Heart right ventricle (tissue), 16 donors: ENCODE results near the gene MVK. TPM values are rescaled to one million over a fixed set of nuclear protein-coding genes. Genes with fewer than 3 reads are reported as not detected.

ENCODE experiments used
- ATAC-seq, 8 donors: fragments of 200-7000 bp; cut with Tn5 transposase; one replicate each; pipeline ENCODE4 v1.9.1; 2020; ENCODE audit warnings: mild to moderate bottlenecking in 8 of 8, moderate library complexity in 8 of 8, moderate number of reproducible peaks in 1 of 8
- DNase-seq, 2 donors: peaks; one replicate each; pipeline ENCODE4 v3.0.0-alpha.2; 2020
- H3K27ac ChIP-seq, 10 donors: fragments of 200-600 bp; sonication (generic) in 2 of 10; one replicate each; pipeline versions ENCODE4 v1.5.0 to v1.8.0; 2020 to 2022; ENCODE audit warnings: mild to moderate bottlenecking in 3 of 10
- H3K27me3 ChIP-seq, 7 donors: fragments of 200-600 bp; one replicate each; pipeline ENCODE4 v1.8.0; 2021 to 2022; ENCODE audit warnings: mild to moderate bottlenecking in 2 of 7
- H3K36me3 ChIP-seq, 9 donors: fragments of 200-600 bp; sonication (generic) in 1 of 9; one replicate each; pipeline versions ENCODE4 v1.5.0 to v1.8.0; 2020 to 2022; ENCODE audit warnings: mild to moderate bottlenecking in 2 of 9
- H3K4me1 ChIP-seq, 9 donors: fragments of 200-600 bp; sonication (generic) in 1 of 9; one replicate each; pipeline versions ENCODE4 v1.5.0 to v1.8.0; 2020 to 2022; ENCODE audit warnings: mild to moderate bottlenecking in 4 of 9
- H3K4me3 ChIP-seq, 10 donors: fragments of 200-600 bp; sonication (generic) in 2 of 10; one replicate each; pipeline versions ENCODE4 v1.5.0 to v1.8.0; 2020 to 2022; ENCODE audit warnings: mild to moderate bottlenecking in 7 of 10, moderate library complexity in 2 of 10
- H3K9me3 ChIP-seq, 11 donors: fragments of 200-600 bp in 10 of 11; sonication (generic) in 2 of 11; one replicate each; pipeline versions ENCODE4 v1.5.0 to v1.8.0; 2013 to 2022; ENCODE audit warnings: mild to moderate bottlenecking in 2 of 11, control low read depth in 1 of 11, moderate library complexity in 1 of 11
- WGBS, 2 donors: extraction: QIAGEN DNeasy Blood & Tissue Kit; methylation state at CpG; one replicate each; pipeline ENCODE4 v1.1.7; 2013; ENCODE audit warnings: inconsistent platforms in 1 of 2; 5-methylcytosine and 5-hydroxymethylcytosine counted together
- intact Hi-C, 10 donors: fragments of 100-400 bp; cut with DNase I; formaldehyde crosslinking; loops; one replicate each; pipeline versions ENCODE4 v1.11.1 to v1.14.2; 2022
- polyA plus RNA-seq, 2 donors: library from polyadenylated mRNA; stranded (reverse); fragments of 200-250 nt; gene quantifications; one replicate each; pipeline ENCODE4 v1.2.3, GENCODE V29; 2013
- total RNA-seq, 10 donors: library from RNA; stranded (reverse); fragmentation: NEBNext Ultra II Directional in 3 of 10; extraction: Animal tissue kit (Norgen Biotek cat#: 25700) in 3 of 10; gene quantifications; one replicate each; pipeline versions ENCODE4 v1.2.1 to v1.2.4, GENCODE V29; 2021 to 2023
- TF ChIP-seq, protein P1 (sequence below), 9 donors: fragments of 200-600 bp; sonication (generic) in 2 of 9; IDR thresholded peaks; one replicate each; pipeline versions ENCODE4 v1.5.0 to v1.8.0; 2021 to 2022; ENCODE audit warnings: antibody characterized with exemption in 9 of 9, mild to moderate bottlenecking in 5 of 9, moderate library complexity in 1 of 9
- donor health status: Arrhythmogenic right ventricular cardiomyopathy.
- donor health status: ischemic (EF 13 %, LVEDD 7.1; RV severe dilation, severe dysfunction).
- donor health status: healthy with polysubstance abuse.
- donor health status: DM: no; HTN: yes; CAD: no.
- donor health status: DM: no; HTN: no; CAD: no.
- donor health status: ischemic (EF 25% LVEDD 6.9; RV normal size, moderate dysfunction).
- donor health status: ischemic (EF 25% LVEDD 5.7; RV mildly dilated, moderate dysfunction).
- donor health status: healthy.
- donor health status: DM: yes; HTN: yes; CAD: no.
- donor health status: Ischemic cardiomyopathy.
- donor health status: ischemic (EF 35%, LVEDD 5.7; RV mildly dilated, moderate dysfunction).
- donor health status: nonischemic (EF 11% LVEDD 7.7; RV severe dilation, severe dysfunction).
- donor health status: DM: yes; HTN: yes; CAD: no.
- donor health status: PGD.
- donor health status: ischemic (EF 29% LVEDD 5.4; RV normal size, mild dysfunction).
- donor health status: nonischemic (EF 23%, LVEDD 6.1; RV moderate dilation, normal function).

MVK gene
- total and polyA plus RNA-seq, 12 donors, result 7.9 to 18.1 (median 9.3) TPM

GRCh38 chr12:109613649-109614455 is 40.3 kb downstream of the MVK start:
- peaks cover 0 to 44% (median 19%) of the 10 kb centered on the region in 7 donors for H3K27me3 ChIP-seq
- H3K36me3 ChIP-seq, result no peaks in the 10 kb centered on the region
- H3K27ac ChIP-seq, result no peak overlapping the region
- no peaks in the 10 kb centered on the region for H3K9me3 ChIP-seq
- ATAC-seq (no peak), DNase-seq (no peak)
- H3K4me3 ChIP-seq, result no peak overlapping the region
- TF ChIP-seq, protein P1, sequence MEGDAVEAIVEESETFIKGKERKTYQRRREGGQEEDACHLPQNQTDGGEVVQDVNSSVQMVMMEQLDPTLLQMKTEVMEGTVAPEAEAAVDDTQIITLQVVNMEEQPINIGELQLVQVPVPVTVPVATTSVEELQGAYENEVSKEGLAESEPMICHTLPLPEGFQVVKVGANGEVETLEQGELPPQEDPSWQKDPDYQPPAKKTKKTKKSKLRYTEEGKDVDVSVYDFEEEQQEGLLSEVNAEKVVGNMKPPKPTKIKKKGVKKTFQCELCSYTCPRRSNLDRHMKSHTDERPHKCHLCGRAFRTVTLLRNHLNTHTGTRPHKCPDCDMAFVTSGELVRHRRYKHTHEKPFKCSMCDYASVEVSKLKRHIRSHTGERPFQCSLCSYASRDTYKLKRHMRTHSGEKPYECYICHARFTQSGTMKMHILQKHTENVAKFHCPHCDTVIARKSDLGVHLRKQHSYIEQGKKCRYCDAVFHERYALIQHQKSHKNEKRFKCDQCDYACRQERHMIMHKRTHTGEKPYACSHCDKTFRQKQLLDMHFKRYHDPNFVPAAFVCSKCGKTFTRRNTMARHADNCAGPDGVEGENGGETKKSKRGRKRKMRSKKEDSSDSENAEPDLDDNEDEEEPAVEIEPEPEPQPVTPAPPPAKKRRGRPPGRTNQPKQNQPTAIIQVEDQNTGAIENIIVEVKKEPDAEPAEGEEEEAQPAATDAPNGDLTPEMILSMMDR (IDR thresholded peaks at IDR 0.05), result no peak
- intact Hi-C loops, result loop anchor here in 1 of 10 donors (10.0 kb wide), 1 partner anchor 81 kb away; no protein-coding TSS in a partner anchor
- no peaks in the 10 kb centered on the region for H3K4me1 ChIP-seq
- 72 to 75% methylated on average over 26 of the region's 26 CpGs for WGBS, 2 donors

DNA sequence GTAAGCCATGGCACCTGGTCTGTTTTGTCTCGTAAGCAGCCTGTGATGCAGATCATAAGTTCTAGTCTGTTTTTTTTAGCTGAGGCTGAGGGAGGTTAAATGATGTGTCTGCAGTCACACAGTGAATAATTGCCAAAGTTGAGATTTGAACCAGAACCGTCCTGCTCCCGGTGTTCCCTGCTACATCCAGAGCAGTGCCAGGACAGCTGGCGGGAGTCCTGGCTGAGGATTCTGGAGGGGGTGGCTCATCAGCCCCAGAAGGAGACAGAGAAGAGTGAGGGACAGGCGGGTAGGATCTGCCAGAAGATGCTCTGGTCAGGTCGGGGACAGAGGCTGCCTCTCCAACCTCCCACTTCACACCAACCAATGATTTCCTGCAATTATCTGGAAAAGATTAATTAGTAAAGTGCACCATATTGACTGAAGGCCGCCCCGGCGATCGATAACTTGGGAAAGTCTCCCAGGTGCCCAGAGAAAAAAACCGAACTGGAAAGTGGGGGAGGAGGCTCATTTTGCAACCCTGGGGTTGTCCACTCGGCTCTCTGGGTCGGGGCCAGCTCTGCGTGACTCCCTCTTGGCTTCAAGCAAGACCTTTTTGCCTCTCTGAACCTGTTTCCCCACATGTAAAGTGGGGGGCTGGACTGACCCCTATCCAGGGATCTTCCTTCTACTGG is 42.1 kb downstream of the MVK start:
- Histone ChIP-seq H3K4me3 (no peak overlapping the region), H3K36me3 (no peaks in the 10 kb centered on the region), H3K9me3 (no peaks in the 10 kb centered on the region), H3K4me1 (peaks cover 0 to under 1% (median 0%) of the 10 kb centered on the region in 9 donors), H3K27ac (no peak overlapping the region), H3K27me3 (peaks cover 0 to 41% (median 19%) of the 10 kb centered on the region in 7 donors)
- intact Hi-C loops, result loop anchor here in 1 of 10 donors (10.0 kb wide), 1 partner anchor 79 kb away; no protein-coding TSS in a partner anchor
- ATAC-seq (no peak), DNase-seq (no peak)
- TF ChIP-seq, protein P1 (IDR thresholded peaks at IDR 0.05), result no peak
- 59 to 68% methylated on average over 14 of the region's 14 CpGs for WGBS, 2 donors

- Histone ChIP-seq H3K4me3 (no peak overlapping the region), H3K4me1 (peaks cover 0 to 5% (median 0%) of the 10 kb centered on the region in 9 donors), H3K27ac (no peak overlapping the region), H3K36me3 (no peaks in the 10 kb centered on the region), H3K9me3 (no peaks in the 10 kb centered on the region), H3K27me3 (peaks cover 0 to 23% (median 11%) of the 10 kb centered on the region in 7 donors)
- WGBS, 2 donors, result 76 to 80% methylated on average over 10 of the region's 10 CpGs
- ATAC-seq (no peak), DNase-seq (no peak)
- intact Hi-C loops, result loop anchor here in 1 of 10 donors (10.0 kb wide), 1 partner anchor 77 kb away; no protein-coding TSS in a partner anchor
- TF ChIP-seq, protein P1 (IDR thresholded peaks at IDR 0.05), result no peak
Measured at GRCh38 chr12:109617491-109617890, 43.9 kb downstream of the MVK start.

DNA sequence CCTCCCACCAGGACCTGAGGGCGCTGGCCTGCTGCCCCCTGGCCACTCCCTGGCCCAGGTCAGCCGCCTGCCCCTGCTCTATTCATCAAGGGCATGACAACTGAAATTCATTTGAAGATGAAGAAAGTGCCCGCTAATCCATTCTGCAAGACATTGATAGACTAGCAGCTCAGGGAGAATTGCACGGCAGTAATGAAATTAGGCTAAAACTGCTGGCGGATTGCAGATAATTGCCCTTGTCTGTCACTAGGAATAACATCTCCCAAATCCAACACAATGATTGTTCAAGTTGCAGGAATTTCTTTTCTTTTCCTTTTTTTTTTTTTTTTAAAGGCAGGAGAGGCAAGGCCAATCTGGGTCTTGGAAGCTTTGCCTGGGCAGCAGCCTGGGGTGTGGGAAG is 44.5 kb downstream of the MVK start:
- WGBS, 2 donors, result 78 to 89% methylated on average over 5 of the region's 5 CpGs
- ATAC-seq (no peak), DNase-seq (no peak)
- peaks cover 0 to 19% (median 6%) of the 10 kb centered on the region in 7 donors for H3K27me3 ChIP-seq
- H3K4me3 ChIP-seq, result no peak overlapping the region
- H3K36me3 ChIP-seq, result no peaks in the 10 kb centered on the region
- H3K27ac ChIP-seq, result no peak overlapping the region
- TF ChIP-seq, protein P1 (IDR thresholded peaks at IDR 0.05), result no peak
- peaks cover 0 to 5% (median 0%) of the 10 kb centered on the region in 9 donors for H3K4me1 ChIP-seq
- intact Hi-C loops, result loop anchor here in 1 of 10 donors (10.0 kb wide), 1 partner anchor 77 kb away; no protein-coding TSS in a partner anchor
- H3K9me3 ChIP-seq, result no peaks in the 10 kb centered on the region
